Neural progenitor cell (in vitro differentiated cells): ENCODE results near the gene KLHL33. TPM values are rescaled to one million over a fixed set of nuclear protein-coding genes. Genes with fewer than 3 reads are reported as not detected.

ENCODE experiments used
- DNase-seq: peaks from one replicate; pipeline ENCODE4 v3.0.0-alpha.2; 2016; ENCODE audit warnings: low spot score
- H2AFZ ChIP-seq: fragments of 200-600 bp; sonication (generic); replicated peaks from 2 replicates; pipeline ENCODE4 v1.6.1; 2016; ENCODE audit warnings: antibody characterized with exemption
- H3F3A ChIP-seq: fragments of 200-600 bp; sonication (generic); 2 replicates; pipeline ENCODE4 v1.6.1; 2016; ENCODE audit warnings: antibody characterized with exemption, low read depth
- H3K27ac ChIP-seq: fragments of 200-600 bp; sonication (generic); 2 replicates; pipeline ENCODE4 v1.5.1; 2016; ENCODE audit warnings: mild to moderate bottlenecking
- H3K27me3 ChIP-seq: fragments of 200-600 bp; sonication (generic); 2 replicates; pipeline ENCODE4 v1.6.1; 2016; ENCODE audit warnings: mild to moderate bottlenecking, moderate library complexity
- H3K36me3 ChIP-seq: fragments of 200-600 bp; sonication (generic); 2 replicates; pipeline ENCODE4 v1.5.1; 2016
- H3K4me1 ChIP-seq: fragments of 200-600 bp; sonication (generic); 2 replicates; pipeline ENCODE4 v1.6.1; 2016; ENCODE audit warnings: mixed run types
- H3K4me2 ChIP-seq: fragments of 200-600 bp; sonication (generic); 2 replicates; pipeline ENCODE4 v1.6.1; 2016
- H3K4me3 ChIP-seq: fragments of 200-600 bp; sonication (generic); 2 replicates; pipeline ENCODE4 v1.5.1; 2016
- H3K79me2 ChIP-seq: fragments of 200-600 bp; sonication (generic); 2 replicates; pipeline ENCODE4 v1.6.1; 2016; ENCODE audit warnings: low read depth
- H3K9ac ChIP-seq: fragments of 200-600 bp; sonication (generic); 2 replicates; pipeline ENCODE4 v1.6.1; 2016
- H3K9me3 ChIP-seq: fragments of 200-600 bp; sonication (generic); 2 replicates; pipeline ENCODE4 v1.5.1; 2016; ENCODE audit warnings: low read depth
- H4K20me1 ChIP-seq: fragments of 200-600 bp; sonication (generic); 2 replicates; pipeline ENCODE4 v1.6.1; 2016; ENCODE audit warnings: low read depth
- H3K27ac Mint-ChIP-seq: 3 replicates; pipeline ENCODE4 v1.8.0; 2021; ENCODE audit warnings: mixed read lengths
- H3K27me3 Mint-ChIP-seq: 2 replicates; pipeline ENCODE4 v1.8.0; 2022; ENCODE audit warnings: low read depth, mild to moderate bottlenecking, inconsistent platforms, moderate library complexity, mixed read lengths; ENCODE audit not compliant: insufficient read depth
- H3K36me3 Mint-ChIP-seq: 3 replicates; pipeline ENCODE4 v1.8.0; 2021; ENCODE audit warnings: mixed read lengths
- H3K4me1 Mint-ChIP-seq: 3 replicates; pipeline ENCODE4 v1.8.0; 2021; ENCODE audit warnings: mixed read lengths
- H3K4me3 Mint-ChIP-seq: 3 replicates; pipeline ENCODE4 v1.8.0; 2021; ENCODE audit warnings: mild to moderate bottlenecking, moderate library complexity, mixed read lengths
- H3K9me3 Mint-ChIP-seq: 3 replicates; pipeline ENCODE4 v1.8.0; 2020; ENCODE audit warnings: mixed read lengths
- CTCF ChIP-seq: fragments of 200-600 bp; sonication (generic); IDR thresholded peaks from 2 replicates; pipeline ENCODE4 v1.5.1; 2017; ENCODE audit warnings: antibody characterized with exemption, mild to moderate bottlenecking
- EZH2 ChIP-seq: fragments of 200-600 bp; sonication (generic); IDR thresholded peaks from 2 replicates; pipeline ENCODE4 v1.6.1; 2017; ENCODE audit warnings: antibody characterized with exemption, mild to moderate bottlenecking, moderate library complexity
- EZH2phosphoT487 ChIP-seq: fragments of 200-600 bp; sonication (generic); IDR thresholded peaks from 2 replicates; pipeline ENCODE4 v1.6.1; 2017; ENCODE audit warnings: antibody characterized with exemption
- total RNA-seq: library from RNA; depleted of rRNA; stranded (reverse); fragments of >200 nt; gene quantifications from 2 replicates; pipeline ENCODE4 v1.2.3, GENCODE V29; 2015; ENCODE audit warnings: low replicate concordance

Gene KLHL33
- total RNA-seq, 1 donor from 2014 or later, result not detected

- no peaks in the 10 kb centered on the region for H3K9me3 Mint-ChIP-seq
- TF ChIP-seq EZH2phosphoT487 (no peak), CTCF (no peak), EZH2 (no peak)
- no peak overlapping the region for H3K4me3 Mint-ChIP-seq
- Histone ChIP-seq H3K9ac (no peak overlapping the region), H2AFZ (no peak overlapping the region), H3K79me2 (no peaks in the 10 kb centered on the region), H3K27me3 (no peaks in the 10 kb centered on the region), H3K4me1 (no peaks in the 10 kb centered on the region), H3K27ac (no peak overlapping the region), H3K36me3 (no peaks in the 10 kb centered on the region), H3K4me2 (no peak overlapping the region), H4K20me1 (no peaks in the 10 kb centered on the region), H3F3A (no peaks in the 10 kb centered on the region), H3K9me3 (no peaks in the 10 kb centered on the region), H3K4me3 (no peak overlapping the region)
- no peak for DNase-seq
- no peaks in the 10 kb centered on the region for H3K4me1 Mint-ChIP-seq
- peaks cover 15% of the 10 kb centered on the region for H3K36me3 Mint-ChIP-seq
- H3K27ac Mint-ChIP-seq, result no peak overlapping the region
- peaks cover 6% of the 10 kb centered on the region for H3K27me3 Mint-ChIP-seq
Observed at GRCh38 chr14:20400589-20400964, 35.4 kb downstream of the KLHL33 start.

- Histone ChIP-seq H3K4me3 (no peak overlapping the region), H3K9me3 (no peaks in the 10 kb centered on the region), H3K27me3 (no peaks in the 10 kb centered on the region), H3K4me1 (no peaks in the 10 kb centered on the region), H4K20me1 (no peaks in the 10 kb centered on the region), H3F3A (no peaks in the 10 kb centered on the region), H3K9ac (no peak overlapping the region), H2AFZ (no peak overlapping the region), H3K36me3 (no peaks in the 10 kb centered on the region), H3K27ac (no peak overlapping the region), H3K4me2 (no peak overlapping the region), H3K79me2 (no peaks in the 10 kb centered on the region)
- H3K4me3 Mint-ChIP-seq, result no peak overlapping the region
- peaks cover 2% of the 10 kb centered on the region for H3K27me3 Mint-ChIP-seq
- H3K9me3 Mint-ChIP-seq, result no peaks in the 10 kb centered on the region
- peaks cover 11% of the 10 kb centered on the region for H3K36me3 Mint-ChIP-seq
- no peak for DNase-seq
- no peak overlapping the region for H3K27ac Mint-ChIP-seq
- TF ChIP-seq CTCF (no peak), EZH2 (no peak), EZH2phosphoT487 (no peak)
- H3K4me1 Mint-ChIP-seq, result no peaks in the 10 kb centered on the region
Observed at GRCh38 chr14:20397511-20397910, 38.5 kb downstream of the KLHL33 start.

- H3K27me3 Mint-ChIP-seq, result no peaks in the 10 kb centered on the region
- no peaks in the 10 kb centered on the region for H3K9me3 Mint-ChIP-seq
- peaks cover 8% of the 10 kb centered on the region for H3K4me1 ChIP-seq
- H3K4me1 Mint-ChIP-seq, result peaks cover 8% of the 10 kb centered on the region
- H2AFZ ChIP-seq, result no peak overlapping the region
- H3K9ac ChIP-seq, result no peak overlapping the region
- H3K27me3 ChIP-seq, result no peaks in the 10 kb centered on the region
- DNase-seq, result no peak
- no peaks in the 10 kb centered on the region for H4K20me1 ChIP-seq
- no peak overlapping the region for H3K27ac Mint-ChIP-seq
- peaks cover 9% of the 10 kb centered on the region for H3F3A ChIP-seq
- no peak overlapping the region for H3K4me2 ChIP-seq
- H3K36me3 Mint-ChIP-seq, result peaks cover 17% of the 10 kb centered on the region
- TF ChIP-seq EZH2phosphoT487, result no peak
- no peak for TF ChIP-seq EZH2
- no peak for TF ChIP-seq CTCF
- H3K36me3 ChIP-seq, result no peaks in the 10 kb centered on the region
- H3K9me3 ChIP-seq, result no peaks in the 10 kb centered on the region
- H3K79me2 ChIP-seq, result no peaks in the 10 kb centered on the region
- H3K27ac ChIP-seq, result no peak overlapping the region
- H3K4me3 ChIP-seq, result no peak overlapping the region
- H3K4me3 Mint-ChIP-seq, result no peak overlapping the region
Observed at GRCh38 chr14:20391505-20391904, 44.5 kb downstream of the KLHL33 start.
